Stimulated activated CD4-positive, alpha-beta T cell treated with anti-CD3 and anti-CD28 coated beads, Interleukin-15, amount 100 ng/mL, for 24 hours (primary cell): ENCODE measurements around the gene GPANK1.
A peak's percentile ranks its signal among the peaks of the same experiment; 100 is the strongest.

Source experiments
- DNase-seq: peaks from one replicate; pipeline ENCODE4 v3.0.0-alpha.2; 2020

The GPANK1 gene

GRCh38 chr6:31636698-31637596, 27.9 kb downstream of the GPANK1 start:
- DNase-seq = no peak

- DNase-seq = no peak
Measured at GRCh38 chr6:31634969-31635575, 29.7 kb downstream of the GPANK1 start.

- no peak for DNase-seq
Measured at GRCh38 chr6:31634131-31634530, 30.7 kb downstream of the GPANK1 start.

- DNase-seq = no peak
Measured at GRCh38 chr6:31633447-31633846, 31.4 kb downstream of the GPANK1 start.

- no peak for DNase-seq
Measured at GRCh38 chr6:31632279-31632946, 32.4 kb downstream of the GPANK1 start.

GRCh38 chr6:31631681-31632278, 33.0 kb downstream of the GPANK1 start:
- no peak for DNase-seq

- DNase-seq = no peak
Measured at GRCh38 chr6:31631209-31631608, 33.6 kb downstream of the GPANK1 start.

GRCh38 chr6:31630177-31630934, 34.4 kb downstream of the GPANK1 start:
- no peak for DNase-seq

GRCh38 chr6:31629014-31629413, 35.8 kb downstream of the GPANK1 start:
- no peak for DNase-seq

- DNase-seq = no peak
Measured at GRCh38 chr6:31627690-31628287, 37.0 kb downstream of the GPANK1 start.

GRCh38 chr6:31626952-31627351, 37.8 kb downstream of the GPANK1 start:
- DNase-seq = no peak

GRCh38 chr6:31624070-31624469, 40.7 kb downstream of the GPANK1 start:
- no peak for DNase-seq

- no peak for DNase-seq
Measured at GRCh38 chr6:31622684-31623091, 42.1 kb downstream of the GPANK1 start.

- DNase-seq = no peak
Measured at GRCh38 chr6:31621991-31622390, 42.8 kb downstream of the GPANK1 start.

GRCh38 chr6:31621320-31621939, 43.4 kb downstream of the GPANK1 start:
- DNase-seq = no peak

- peak; percentile 97 for DNase-seq
Measured at GRCh38 chr6:31620586-31621319, 44.0 kb downstream of the GPANK1 start, which contains the start of gene PRRC2A. PRRC2A (plus strand) TSS chr6:31620715; CDS start chr6:31622790, 2,075 bp downstream.

- peak; percentile 98 for DNase-seq
Measured at GRCh38 chr6:31619805-31620585, 44.8 kb downstream of the GPANK1 start.

GRCh38 chr6:31617010-31617409, 47.8 kb downstream of the GPANK1 start:
- no peak for DNase-seq

GRCh38 chr6:31615748-31616147, 49.0 kb downstream of the GPANK1 start:
- peak; percentile 55 for DNase-seq
